Measurements from ENCODE around the gene NPTX1. TPM values are rescaled to one million over a fixed set of nuclear protein-coding genes. Genes with fewer than 3 reads are reported as not detected.

The NPTX1 gene, protein sequence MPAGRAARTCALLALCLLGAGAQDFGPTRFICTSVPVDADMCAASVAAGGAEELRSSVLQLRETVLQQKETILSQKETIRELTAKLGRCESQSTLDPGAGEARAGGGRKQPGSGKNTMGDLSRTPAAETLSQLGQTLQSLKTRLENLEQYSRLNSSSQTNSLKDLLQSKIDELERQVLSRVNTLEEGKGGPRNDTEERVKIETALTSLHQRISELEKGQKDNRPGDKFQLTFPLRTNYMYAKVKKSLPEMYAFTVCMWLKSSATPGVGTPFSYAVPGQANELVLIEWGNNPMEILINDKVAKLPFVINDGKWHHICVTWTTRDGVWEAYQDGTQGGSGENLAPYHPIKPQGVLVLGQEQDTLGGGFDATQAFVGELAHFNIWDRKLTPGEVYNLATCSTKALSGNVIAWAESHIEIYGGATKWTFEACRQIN
- total RNA-seq, result not detected
- long read RNA-seq, result 0 reads

DNA sequence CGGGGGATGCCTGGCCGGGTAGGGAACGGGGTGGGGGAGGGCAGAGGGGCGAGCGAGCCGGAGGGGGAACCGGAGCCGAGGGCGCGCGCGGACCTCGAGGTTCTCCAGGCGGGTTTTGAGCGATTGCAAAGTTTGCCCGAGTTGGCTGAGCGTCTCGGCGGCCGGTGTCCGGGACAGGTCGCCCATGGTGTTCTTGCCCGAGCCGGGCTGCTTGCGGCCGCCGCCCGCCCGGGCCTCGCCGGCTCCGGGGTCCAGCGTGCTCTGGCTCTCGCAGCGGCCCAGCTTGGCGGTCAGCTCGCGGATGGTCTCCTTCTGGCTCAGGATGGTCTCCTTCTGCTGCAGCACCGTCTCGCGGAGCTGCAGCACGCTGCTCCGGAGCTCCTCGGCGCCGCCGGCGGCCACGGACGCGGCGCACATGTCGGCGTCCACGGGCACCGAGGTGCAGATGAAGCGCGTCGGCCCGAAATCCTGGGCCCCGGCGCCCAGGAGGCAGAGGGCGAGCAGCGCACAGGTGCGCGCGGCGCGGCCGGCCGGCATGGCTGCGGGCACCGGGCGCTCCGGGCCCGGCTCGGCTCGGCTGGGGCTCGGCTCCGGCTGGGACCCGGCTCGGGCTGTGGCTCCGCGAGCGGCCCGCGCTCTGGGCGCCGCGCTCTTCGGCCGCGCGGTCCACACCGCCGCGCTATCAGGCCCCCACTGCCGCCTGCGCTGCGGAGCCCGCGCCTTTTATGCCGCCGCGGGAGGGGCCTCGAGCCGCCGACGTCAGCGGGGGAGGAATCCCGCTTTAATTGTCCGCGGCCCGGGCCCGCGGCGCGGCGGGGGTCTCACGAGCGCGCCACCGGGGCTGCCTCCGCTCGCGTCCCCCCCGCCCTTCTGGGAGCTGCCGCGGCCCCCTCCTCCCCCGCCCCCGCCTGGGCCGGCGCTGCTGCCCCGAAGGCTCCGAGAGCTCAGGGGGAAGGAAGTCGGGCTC, at the start of gene NPTX1:
TSS of gene NPTX1 (minus strand) at position 698 of the 967 bp plus-strand sequence. CDS start at position 537, 161 bp downstream.
- DNase-seq (no peak), ATAC-seq (peak; percentile 33 to 38)
- intact Hi-C loops (cut with DNase I), result no loop called here

DNA sequence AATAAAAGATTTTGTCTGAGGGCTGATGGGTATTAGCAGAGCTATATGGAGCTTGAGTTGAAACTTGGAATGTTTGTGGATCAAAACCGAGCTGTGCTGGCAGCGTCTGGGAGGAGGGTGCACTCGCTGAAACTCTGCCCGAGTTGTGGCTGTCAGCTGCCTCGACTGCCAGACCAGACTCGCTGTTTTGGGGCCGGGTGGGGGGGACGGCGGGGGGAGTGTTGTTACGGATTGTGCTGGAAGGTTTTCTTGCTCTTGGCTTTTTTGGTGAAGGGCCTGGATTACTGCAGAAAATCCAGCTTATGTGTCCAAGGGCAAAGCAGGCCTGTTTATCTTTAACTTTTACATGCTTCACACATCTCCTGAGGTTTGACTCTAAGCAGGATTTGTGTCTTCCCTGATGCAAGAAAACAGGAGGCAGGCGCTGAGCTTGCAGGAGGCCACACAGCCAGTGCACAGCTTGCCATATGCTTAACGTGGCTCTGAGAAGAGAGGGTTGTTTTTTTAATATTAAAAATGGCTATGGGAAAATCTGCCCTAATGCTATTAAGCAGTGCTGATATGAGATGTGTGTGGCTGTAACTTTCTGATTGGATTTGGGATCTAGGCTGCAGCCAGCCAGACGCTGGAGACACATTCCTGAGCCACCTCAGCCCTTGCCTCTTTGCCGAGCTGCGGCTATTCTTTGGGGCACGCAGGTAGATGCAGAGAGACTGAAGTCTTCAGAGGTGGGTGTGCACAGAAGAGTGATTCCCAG, 47.7 kb upstream of the NPTX1 start:
- ATAC-seq (no peak), DNase-seq (no peak)
- intact Hi-C loops (cut with DNase I), result no loop called here

DNA sequence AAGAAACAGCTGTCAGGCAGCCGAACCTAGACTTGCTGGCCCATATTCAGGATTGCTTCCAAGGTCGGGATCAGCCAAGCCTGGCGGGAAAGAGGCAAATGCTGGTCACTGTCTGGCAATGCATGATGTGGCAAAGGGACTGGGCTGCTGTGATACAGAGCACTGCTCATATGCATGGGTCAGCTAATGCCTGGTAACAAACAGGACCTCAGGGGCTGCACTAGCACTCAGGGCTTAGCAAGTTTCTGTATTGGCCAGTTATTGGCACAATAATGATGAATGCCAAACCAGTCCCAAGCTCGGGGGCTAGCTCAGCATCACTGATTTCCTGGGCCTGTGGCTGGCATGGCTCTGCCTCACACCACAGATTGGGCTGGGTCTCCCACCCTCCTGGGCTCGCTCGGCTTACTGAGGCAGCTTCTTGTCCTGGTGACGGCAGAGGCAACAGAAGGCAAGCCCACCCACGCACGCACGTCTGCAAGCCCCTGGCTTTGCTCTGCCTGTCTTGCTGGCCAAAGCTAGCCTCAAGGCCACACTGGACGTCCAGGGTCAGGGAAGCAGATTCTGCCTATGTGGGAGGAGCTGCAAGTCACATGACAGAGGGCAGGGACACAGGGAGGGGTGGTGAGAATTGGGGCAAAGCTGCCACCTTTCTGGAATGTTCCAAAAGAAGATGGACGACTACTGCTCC, 46.8 kb upstream of the NPTX1 start:
- ATAC-seq (no peak), DNase-seq (no peak)
- intact Hi-C loops (cut with DNase I), result no loop called here

DNA sequence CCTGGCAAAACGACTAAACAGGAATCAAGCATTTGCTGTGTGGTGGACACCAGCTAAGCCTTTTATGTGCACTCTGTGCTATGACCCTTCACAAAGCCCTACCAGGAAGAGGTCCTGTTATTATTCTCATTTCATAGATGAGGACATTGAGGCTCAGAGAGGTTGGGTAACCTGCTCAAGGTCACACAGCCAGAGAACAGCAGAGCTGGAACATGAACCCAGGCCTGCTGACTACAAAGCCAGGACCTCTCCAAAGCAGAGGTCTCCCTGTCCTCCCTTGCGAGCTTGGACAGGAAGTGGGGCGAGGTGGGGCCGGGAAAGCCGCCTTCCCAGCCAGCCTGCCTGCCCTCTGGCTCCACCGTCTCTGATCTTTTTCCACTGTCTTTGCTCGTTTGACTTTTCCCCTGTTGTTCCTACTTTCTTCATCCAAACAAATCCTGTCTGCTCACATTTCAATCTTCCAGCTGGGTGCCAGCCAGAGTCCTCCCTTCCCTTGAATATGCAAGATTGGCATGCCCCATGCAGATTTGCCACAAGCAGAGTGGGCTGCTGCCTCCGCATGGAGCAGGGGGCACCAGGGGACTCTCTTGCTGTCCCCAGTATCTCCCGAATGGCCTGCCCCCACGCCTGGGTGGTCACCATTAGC, 44.5 kb upstream of the NPTX1 start:
- no peak for DNase-seq
- no peak for ATAC-seq
- intact Hi-C loops (cut with DNase I), result no loop called here

DNA sequence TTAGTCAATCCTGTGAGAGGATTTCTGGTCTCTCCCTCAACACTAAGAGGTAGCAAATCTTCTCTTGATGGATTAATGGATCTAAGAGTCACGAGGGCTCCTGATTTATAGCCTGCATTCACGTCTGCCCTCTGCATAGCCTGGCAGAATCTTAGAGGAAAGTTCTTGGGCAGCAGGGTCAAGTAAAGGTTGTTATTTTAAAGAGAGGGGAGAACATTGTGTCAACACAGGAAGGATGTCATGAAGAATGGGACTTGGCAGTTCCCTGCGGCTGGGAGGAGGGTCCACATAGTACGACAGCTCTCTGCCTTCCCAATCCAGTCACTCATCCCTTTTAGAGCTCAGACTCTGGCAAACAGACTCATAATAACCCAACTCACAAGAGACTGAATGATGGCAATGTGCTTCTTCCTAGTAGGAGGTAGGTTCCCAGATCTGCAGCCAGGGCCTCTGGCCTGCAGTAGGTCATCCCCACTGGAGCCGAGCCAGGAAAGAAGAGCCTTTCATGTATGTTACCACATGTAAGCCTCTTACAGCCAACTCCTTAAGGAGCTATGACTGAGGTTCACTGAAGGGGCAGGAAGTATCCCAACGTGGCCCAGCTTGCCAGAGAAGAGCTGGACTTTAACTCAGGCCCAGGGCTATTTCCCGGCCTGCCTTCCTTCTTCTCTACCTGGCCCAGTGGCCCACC, 42.8 kb upstream of the NPTX1 start:
- no peak for ATAC-seq
- DNase-seq, result no peak
- intact Hi-C loops (cut with DNase I), result no loop called here

DNA sequence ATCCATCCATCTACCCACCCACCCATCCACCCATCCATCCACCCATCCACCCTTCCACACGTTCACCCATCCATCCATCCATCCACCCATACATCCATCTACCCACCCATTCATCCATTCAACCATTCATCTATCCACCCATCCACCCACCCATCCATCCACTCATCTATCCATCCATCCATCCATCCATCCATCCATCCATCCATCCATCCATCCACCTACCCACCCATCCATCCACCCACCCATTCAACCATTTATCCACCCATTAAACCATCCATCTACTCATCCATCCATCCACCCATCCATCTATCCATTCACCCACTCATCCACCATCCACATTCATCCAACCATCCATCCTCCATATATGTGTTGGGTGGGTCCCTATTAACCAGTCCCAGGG, 42.0 kb upstream of the NPTX1 start:
- no peak for DNase-seq
- intact Hi-C loops (cut with DNase I), result no loop called here
- no peak for ATAC-seq

DNA sequence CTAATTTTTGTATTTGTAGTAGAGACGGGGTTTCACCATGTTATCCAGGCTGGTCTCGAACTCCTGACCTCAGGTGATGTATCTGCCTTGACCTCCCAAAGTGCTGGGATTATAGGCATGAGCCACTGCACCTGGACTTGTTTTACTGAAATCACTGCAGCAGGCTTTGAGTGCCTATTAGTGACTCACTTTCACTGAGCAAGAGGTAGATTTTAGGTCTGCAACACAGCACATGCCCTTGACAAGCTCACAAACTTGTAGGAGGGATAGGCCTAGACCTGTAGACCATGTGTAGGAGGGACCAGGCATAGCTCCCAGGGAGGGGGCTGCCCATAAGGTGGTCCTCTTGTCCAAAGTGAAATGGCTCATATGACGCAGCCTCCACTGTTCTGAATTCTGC, 41.2 kb upstream of the NPTX1 start:
- DNase-seq, result no peak
- intact Hi-C loops (cut with DNase I), result no loop called here
- no peak for ATAC-seq

DNA sequence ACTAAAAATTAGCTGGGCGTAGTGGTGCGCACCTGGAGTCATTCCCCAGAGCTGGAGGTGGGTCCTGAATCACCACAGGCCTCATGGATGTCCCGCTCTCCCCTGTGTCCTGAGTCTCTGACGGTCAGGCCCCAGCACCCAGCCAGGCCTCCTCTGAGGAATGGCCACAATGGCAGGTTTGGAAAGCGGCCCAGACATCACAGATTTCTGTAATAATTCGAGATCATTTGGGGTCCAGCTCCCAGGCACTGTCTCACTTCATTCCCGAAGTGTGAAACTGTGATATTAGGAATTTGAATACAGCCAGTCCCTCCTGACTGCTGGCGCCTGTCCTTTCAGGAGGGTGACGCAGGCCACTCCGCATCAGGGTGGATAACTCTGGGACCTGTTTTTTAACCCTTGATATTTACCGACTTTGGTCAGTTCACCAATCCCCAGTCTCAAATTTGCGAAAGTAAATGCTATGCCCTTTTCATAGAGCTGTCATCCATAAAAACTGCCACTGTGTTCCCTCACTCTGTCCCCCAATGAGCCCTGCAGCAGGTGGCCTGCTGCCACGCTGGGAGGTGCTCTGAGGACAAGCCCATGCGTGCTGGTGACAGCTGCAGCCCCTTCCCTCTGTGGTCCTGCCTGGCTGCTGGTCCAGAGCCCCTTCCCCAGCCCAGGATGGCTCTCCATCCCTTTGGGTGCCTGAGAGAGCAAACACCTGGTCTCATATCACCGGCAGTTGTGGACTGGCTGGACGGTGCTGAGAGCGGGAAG, 39.9 kb upstream of the NPTX1 start:
- DNase-seq (no peak), ATAC-seq (no peak)

DNA sequence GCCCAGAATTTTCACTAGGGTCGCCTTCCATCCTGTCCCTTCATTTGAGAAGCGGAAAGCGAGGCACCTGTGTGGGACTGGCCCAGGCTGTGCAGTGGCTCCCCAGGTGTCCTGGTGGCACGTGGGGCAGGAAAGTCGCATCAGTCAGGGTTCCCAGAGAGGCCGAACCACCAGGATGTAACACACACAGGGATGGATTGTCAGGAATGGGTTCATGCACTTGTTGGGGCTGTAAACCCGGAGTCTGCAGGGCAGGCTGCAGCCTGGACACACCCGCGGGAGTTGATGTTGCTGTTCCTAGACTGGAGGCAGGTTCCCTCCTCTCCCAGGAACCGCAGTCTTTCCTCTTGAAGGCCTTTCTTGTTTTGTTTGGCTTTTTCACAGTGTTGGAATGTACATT, 37.5 kb upstream of the NPTX1 start:
- ATAC-seq (peak in 1 of 2 donors; percentile 52), DNase-seq (no peak)
- intact Hi-C loops (cut with DNase I), result no loop called here

More for the DNA sequence above, 39.9 kb upstream of the NPTX1 start:
- intact Hi-C loops (cut with DNase I), result no loop called here

DNA sequence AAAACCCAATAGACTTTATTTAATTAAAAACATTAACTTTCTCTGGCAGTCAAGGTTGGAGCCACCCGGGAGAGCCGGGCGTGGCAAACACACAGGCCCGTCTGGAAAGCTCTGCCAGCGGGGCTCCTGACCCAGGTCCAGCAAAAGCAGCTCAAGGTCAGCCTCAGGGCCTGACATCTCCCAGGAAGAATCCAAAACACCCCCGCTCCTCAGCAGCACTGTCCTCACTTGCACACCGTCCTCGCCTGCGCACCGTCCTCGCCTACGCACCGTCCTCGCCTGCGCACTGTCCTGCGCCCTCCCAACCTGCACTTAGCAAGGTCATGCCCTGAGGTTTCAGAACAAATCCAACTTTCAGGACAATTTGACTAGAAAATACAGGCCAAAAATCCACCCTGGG, 36.8 kb upstream of the NPTX1 start:
- DNase-seq (no peak), ATAC-seq (no peak)
- intact Hi-C loops (cut with DNase I), result no loop called here

DNA sequence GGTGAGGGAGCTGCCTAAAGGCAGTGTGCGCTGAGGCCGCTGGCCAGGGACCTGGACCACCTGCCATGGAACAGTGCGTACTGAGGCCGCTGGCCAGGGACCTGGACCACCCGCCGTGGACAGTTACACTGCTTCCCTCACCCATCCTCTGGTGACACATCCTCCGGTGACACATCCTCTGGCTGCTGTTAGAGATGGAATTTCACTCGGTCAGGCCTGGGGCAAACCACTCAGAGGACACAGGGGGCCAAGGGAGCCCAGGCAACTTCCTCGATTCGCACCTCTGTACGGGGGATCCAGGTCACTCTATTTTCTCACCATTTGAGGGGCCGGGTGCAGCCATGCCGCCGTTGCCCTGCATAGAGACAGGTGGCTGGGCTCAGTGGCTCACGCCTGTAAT, 35.8 kb upstream of the NPTX1 start:
- DNase-seq (no peak), ATAC-seq (no peak)
- intact Hi-C loops (cut with DNase I), result no loop called here

DNA sequence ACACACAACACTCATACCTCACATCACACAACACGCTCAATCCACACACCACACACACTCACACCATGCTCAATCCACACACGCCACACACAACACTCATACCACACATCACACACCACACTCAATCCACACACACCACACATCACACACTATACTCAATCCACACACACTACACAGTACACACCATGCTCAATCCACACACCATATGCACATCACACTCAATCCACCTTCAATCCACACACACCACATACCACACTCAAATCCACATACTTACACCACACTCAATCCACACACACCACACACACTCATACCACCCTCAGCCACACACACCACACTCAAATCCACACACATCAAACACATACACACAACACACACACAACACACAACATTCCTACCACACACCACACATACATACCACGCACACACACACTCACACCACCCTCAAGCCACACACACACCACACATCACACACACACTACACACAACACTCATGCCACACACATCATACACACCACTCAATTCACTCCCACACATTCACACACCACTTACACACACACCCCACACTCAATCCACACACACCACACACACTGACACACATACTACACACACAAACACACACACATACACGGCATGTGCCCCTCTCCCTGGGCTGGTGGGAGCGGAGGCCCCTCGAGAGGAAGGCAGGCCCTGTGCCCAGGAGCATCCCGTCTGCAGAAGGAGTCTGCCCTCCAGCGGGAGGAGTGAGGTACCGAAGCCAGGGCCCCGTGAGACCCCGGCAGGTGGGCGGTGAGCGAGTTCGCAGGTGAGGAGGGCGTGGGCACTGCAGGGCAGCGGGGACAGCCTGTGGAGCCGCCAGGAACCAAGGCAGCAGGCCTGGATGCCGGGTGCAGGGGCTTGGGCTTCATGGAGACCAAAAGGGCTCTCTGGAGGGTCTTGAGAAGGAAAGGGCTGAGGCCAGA, 35.1 kb upstream of the NPTX1 start:
- DNase-seq (no peak), ATAC-seq (no peak)
- intact Hi-C loops (cut with DNase I), result no loop called here

DNA sequence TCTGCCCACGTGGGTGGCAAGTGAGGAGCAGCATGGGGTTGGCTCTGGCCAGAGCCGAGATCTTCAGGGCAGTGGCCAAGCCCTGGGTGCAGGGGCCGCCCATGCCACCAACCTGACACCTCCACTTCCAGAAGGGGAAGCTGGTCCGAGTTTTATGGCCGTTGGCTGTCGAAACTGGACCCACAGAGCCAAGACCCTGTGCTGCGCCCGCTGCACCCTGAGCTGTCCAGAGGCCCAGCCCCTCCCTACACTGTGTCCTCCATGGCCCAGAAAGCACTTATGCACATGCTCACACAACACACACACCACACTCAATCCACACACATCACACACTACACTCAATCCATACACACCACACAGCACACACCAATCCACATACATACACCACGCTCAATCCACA, 34.4 kb upstream of the NPTX1 start:
- ATAC-seq (no peak), DNase-seq (no peak)
- intact Hi-C loops (cut with DNase I), result no loop called here

DNA sequence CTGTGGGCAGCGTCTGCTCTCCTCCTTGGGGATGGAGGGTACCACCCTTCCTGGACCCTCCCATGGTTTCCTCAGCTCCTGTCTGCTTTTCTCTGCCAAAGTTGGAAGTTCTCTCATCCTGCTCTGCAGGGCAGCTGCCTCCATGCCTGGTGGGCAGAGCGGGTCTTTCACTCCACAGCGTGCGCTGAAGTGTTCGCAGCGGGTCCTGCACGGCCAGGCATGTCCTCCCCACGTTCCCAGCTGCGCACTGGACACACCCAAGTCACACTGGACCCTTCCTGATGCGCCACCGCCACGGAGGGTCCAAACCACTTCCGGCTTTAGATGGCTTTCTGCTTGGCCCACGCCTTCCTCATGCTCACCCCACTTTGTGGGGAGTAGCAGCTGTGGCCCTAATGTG, 33.7 kb upstream of the NPTX1 start:
- no peak for ATAC-seq
- DNase-seq, result no peak
- intact Hi-C loops (cut with DNase I), result no loop called here

DNA sequence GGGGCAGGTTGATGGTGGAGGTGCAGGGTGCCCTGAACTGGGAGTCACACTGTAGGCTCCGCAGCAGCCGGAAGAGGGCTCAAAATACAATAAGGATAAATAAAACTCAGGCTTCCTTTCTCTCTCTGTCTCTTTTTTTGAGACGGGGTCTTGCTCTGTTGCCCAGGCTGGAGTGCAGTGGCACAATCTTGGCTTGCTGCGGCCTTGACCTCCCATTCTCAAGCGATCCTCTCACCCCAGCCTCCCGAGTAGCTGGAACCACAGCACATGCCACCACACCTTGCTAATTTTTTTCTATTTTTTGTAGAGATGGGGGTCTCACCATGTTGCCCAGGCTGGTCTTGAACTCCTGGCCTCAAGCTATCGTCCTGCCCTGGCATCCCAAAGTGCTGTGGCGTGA, 32.9 kb upstream of the NPTX1 start:
- intact Hi-C loops (cut with DNase I), result no loop called here
- no peak for DNase-seq
- no peak for ATAC-seq

DNA sequence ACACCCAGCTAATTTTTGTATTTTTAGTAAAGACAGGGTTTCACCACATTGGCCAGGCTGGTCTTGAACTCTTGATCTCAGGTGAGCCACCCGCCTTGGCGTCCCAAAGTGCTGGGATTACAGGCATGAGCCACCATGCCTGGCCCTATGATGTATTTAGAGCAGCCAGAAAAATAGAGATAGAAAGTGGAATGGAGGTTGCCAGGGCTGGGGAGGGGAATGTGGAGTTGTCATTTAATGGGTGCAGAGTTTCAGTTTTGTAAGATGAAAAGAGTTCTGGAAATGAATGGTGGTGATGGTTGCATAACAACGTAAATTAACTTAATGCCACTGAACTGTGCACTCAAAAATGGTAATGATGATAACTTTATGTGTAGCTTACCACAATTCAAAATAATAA, 31.6 kb upstream of the NPTX1 start:
- ATAC-seq (no peak), DNase-seq (no peak)
- intact Hi-C loops (cut with DNase I), result no loop called here

All from left cardiac atrium (tissue), 4 donors.